Panc1 (cell line): ENCODE results near the gene FAM227B. TPM values are rescaled to one million over a fixed set of nuclear protein-coding genes. Genes with fewer than 3 reads are reported as not detected.

ENCODE experiments used
- ATAC-seq: fragments of 200-7000 bp; cut with Tn5 transposase; 2 replicates; pipeline ENCODE4 v1.9.1; 2020; ENCODE audit warnings: mild to moderate bottlenecking, moderate library complexity
- BruUV-seq: library from RNA; stranded (reverse); fragments of 400-500 nt; replicated peaks from 2 replicates; lab custom pipeline; 2021; lab: Mats Ljungman, UMichigan
- CTCF ChIA-PET: fragments of 300-600 bp; sonication (Branson Sonifier 250); formaldehyde crosslinking; loops from one replicate; lab custom pipeline; 2022; ENCODE audit warnings: antibody characterized with exemption; lab: Charles Lee
- POLR2A ChIA-PET: fragments of 300-600 bp; sonication (Branson Sonifier 250); formaldehyde crosslinking; loops from one replicate; lab custom pipeline; 2022; ENCODE audit warnings: antibody characterized with exemption; lab: Charles Lee
- DNase-seq: peaks from one replicate; pipeline ENCODE4 v3.0.0-alpha.2; 2010; ENCODE audit warnings: low read depth, low spot score
- H3K27ac ChIP-seq: 2 replicates; pipeline ENCODE4 v1.5.1; 2011; ENCODE audit warnings: mild to moderate bottlenecking, low read length, inconsistent platforms
- H3K27me3 ChIP-seq: fragments of 200-500 bp; sonication (Bioruptor generic); 2 replicates; pipeline ENCODE4 v1.6.0; 2014; ENCODE audit warnings: low read length, inconsistent platforms; ENCODE audit not compliant: control insufficient read depth, insufficient read depth
- H3K36me3 ChIP-seq: fragments of 200-500 bp; sonication (Bioruptor generic); 2 replicates; pipeline ENCODE4 v1.5.1; 2014; ENCODE audit warnings: inconsistent platforms, mild to moderate bottlenecking, low read length, moderate library complexity; ENCODE audit not compliant: control insufficient read depth, insufficient read depth
- H3K4me1 ChIP-seq: 2 replicates; pipeline ENCODE4 v1.5.1; 2011; ENCODE audit warnings: inconsistent platforms, mild to moderate bottlenecking, low read length, moderate library complexity; ENCODE audit not compliant: control insufficient read depth, insufficient read depth
- H3K4me3 ChIP-seq, 2 experiments: 2 replicates each; pipeline ENCODE4 v1.5.1; 2011 to 2012; ENCODE audit warnings: low read depth in 2 of 2, low read length in 2 of 2, mild to moderate bottlenecking in 2 of 2, inconsistent platforms in 1 of 2, moderate library complexity in 1 of 2
- H3K9me3 ChIP-seq: fragments of 200-500 bp; sonication (Bioruptor generic); 2 replicates; pipeline ENCODE4 v1.5.1; 2014; ENCODE audit warnings: low read depth, mild to moderate bottlenecking, inconsistent platforms, low read length, moderate library complexity; ENCODE audit not compliant: control insufficient read depth, insufficient read depth
- POLR2AphosphoS5 ChIP-seq: IDR thresholded peaks from 2 replicates; pipeline ENCODE4 v1.6.1; 2012; ENCODE audit warnings: mild to moderate bottlenecking, low read depth, low read length, moderate library complexity
- SIN3A ChIP-seq: IDR thresholded peaks from 2 replicates; pipeline ENCODE4 v1.6.1; 2012; ENCODE audit warnings: low read depth, mild to moderate bottlenecking, low read length, moderate library complexity, borderline replicate concordance; ENCODE audit not compliant: insufficient read depth
- TCF7L2 ChIP-seq: IDR thresholded peaks from 2 replicates; pipeline ENCODE4 v1.6.1; 2011; ENCODE audit warnings: mild to moderate bottlenecking, low read depth, low read length, inconsistent platforms
- in situ Hi-C: cut with HindIII; loops from 2 replicates; pipeline ENCODE4 v1.10.0; 2016; ENCODE audit warnings: low sequenced_read_pairs, low pct_unique_long_range_greater_than_20kb
- intact Hi-C: fragments of 100-400 bp; cut with micrococcal nuclease; formaldehyde crosslinking; loops from one replicate; pipeline ENCODE4 v1.10.0; 2022; ENCODE audit not compliant: unreplicated experiment
- total RNA-seq: library from RNA; stranded (reverse); gene quantifications from one replicate; pipeline ENCODE4 v1.2.1, GENCODE V29; 2021; ENCODE audit not compliant: unreplicated experiment
- TF ChIP-seq, protein P1 (sequence below): fragments of 450-650 bp; IDR thresholded peaks from 2 replicates; pipeline ENCODE4 v1.5.1; 2017; ENCODE audit warnings: mild to moderate bottlenecking
- TF ChIP-seq, protein P2 (sequence below), 2 experiments: IDR thresholded peaks; 2 replicates each; pipeline ENCODE4 v1.6.1; 2011 to 2012; ENCODE audit warnings: low read depth in 2 of 2, control low read depth in 1 of 2, low read length in 1 of 2, mild to moderate bottlenecking in 1 of 2, moderate library complexity in 1 of 2; ENCODE audit not compliant: insufficient read depth in 1 of 2

The FAM227B gene
- total RNA-seq, 1 experiment from 2014 or later, result 1.2 TPM

DNA sequence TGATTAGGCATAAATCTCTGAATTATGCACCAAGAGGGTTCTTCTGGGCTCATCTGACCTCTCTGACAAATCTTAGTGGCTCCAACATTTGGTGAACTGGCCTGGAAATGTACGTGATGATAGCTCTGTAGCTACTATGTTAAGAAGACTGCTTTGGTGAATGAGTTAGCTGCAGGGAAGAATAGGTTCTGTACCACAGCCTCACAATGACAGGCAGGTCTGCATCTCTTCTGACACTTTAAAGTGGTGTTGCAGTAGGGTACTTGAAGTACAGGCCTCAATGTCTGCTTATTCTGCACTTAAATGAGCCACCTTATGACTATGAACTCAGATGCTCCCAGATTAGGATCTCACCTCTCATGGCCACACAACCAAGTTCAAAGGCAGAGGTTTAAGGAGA is 190.6 kb downstream of the FAM227B start:
- intact Hi-C loops (no loop called here), in situ Hi-C loops (no loop called here)
- no peak for ATAC-seq
- Histone ChIP-seq H3K4me1 (no peaks in the 10 kb centered on the region), H3K27me3 (no peaks in the 10 kb centered on the region), H3K27ac (no peak overlapping the region), H3K9me3 (no peaks in the 10 kb centered on the region), H3K36me3 (no peaks in the 10 kb centered on the region), H3K4me3 (no peak overlapping the region)
- TF ChIP-seq, protein P1, sequence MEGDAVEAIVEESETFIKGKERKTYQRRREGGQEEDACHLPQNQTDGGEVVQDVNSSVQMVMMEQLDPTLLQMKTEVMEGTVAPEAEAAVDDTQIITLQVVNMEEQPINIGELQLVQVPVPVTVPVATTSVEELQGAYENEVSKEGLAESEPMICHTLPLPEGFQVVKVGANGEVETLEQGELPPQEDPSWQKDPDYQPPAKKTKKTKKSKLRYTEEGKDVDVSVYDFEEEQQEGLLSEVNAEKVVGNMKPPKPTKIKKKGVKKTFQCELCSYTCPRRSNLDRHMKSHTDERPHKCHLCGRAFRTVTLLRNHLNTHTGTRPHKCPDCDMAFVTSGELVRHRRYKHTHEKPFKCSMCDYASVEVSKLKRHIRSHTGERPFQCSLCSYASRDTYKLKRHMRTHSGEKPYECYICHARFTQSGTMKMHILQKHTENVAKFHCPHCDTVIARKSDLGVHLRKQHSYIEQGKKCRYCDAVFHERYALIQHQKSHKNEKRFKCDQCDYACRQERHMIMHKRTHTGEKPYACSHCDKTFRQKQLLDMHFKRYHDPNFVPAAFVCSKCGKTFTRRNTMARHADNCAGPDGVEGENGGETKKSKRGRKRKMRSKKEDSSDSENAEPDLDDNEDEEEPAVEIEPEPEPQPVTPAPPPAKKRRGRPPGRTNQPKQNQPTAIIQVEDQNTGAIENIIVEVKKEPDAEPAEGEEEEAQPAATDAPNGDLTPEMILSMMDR, result no peak
- no peak for TF ChIP-seq SIN3A
- TF ChIP-seq POLR2AphosphoS5, result no peak
- TF ChIP-seq TCF7L2, result no peak
- TF ChIP-seq, protein P2, sequence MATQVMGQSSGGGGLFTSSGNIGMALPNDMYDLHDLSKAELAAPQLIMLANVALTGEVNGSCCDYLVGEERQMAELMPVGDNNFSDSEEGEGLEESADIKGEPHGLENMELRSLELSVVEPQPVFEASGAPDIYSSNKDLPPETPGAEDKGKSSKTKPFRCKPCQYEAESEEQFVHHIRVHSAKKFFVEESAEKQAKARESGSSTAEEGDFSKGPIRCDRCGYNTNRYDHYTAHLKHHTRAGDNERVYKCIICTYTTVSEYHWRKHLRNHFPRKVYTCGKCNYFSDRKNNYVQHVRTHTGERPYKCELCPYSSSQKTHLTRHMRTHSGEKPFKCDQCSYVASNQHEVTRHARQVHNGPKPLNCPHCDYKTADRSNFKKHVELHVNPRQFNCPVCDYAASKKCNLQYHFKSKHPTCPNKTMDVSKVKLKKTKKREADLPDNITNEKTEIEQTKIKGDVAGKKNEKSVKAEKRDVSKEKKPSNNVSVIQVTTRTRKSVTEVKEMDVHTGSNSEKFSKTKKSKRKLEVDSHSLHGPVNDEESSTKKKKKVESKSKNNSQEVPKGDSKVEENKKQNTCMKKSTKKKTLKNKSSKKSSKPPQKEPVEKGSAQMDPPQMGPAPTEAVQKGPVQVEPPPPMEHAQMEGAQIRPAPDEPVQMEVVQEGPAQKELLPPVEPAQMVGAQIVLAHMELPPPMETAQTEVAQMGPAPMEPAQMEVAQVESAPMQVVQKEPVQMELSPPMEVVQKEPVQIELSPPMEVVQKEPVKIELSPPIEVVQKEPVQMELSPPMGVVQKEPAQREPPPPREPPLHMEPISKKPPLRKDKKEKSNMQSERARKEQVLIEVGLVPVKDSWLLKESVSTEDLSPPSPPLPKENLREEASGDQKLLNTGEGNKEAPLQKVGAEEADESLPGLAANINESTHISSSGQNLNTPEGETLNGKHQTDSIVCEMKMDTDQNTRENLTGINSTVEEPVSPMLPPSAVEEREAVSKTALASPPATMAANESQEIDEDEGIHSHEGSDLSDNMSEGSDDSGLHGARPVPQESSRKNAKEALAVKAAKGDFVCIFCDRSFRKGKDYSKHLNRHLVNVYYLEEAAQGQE (IDR thresholded peaks at IDR 0.05; ENCODE audit: insufficient read depth in 1 of 2, low read depth in 2 of 2, low read length in 1 of 2), result no peak
- no peak for DNase-seq
- BruUV-seq, result no TSS peak
- CTCF ChIA-PET, result no interaction called here
- POLR2A ChIA-PET, result no interaction called here

DNA sequence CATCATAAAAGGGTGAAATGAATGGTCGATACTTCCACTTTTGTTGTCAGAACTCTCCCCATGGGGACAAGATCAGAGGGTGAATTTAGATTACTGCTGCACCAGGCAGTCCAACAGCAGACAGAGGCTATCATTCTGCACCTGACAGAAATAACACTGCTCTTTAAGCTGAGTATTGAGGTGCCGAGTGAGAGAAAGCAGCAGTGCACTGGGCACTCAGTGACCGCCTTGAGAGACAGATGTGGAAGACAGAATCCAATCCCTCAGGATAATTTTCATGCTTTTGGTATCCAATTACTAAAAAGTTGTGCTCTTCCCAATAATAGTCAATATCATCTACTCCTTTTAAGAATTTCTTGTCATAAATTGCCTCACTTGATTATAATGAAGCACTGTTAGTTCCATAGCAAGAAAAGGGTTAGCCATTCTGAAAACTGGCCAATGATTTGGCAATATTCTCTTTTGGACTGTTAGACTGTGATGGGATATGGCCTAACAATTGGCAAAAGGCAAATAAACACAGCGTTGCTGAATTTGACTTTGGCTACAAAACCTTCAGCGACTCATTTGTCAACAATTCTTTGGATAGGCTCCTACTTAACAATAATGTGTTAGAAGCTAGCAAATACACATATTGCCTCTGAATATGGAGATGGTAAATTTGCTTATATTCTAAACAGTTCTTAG is 192.1 kb downstream of the FAM227B start:
- Histone ChIP-seq H3K27me3 (peaks cover 2% of the 10 kb centered on the region; the same call in 1 of the 2 replicates), H3K27ac (no peak overlapping the region), H3K9me3 (no peaks in the 10 kb centered on the region), H3K4me1 (no peaks in the 10 kb centered on the region), H3K4me3 (no peak overlapping the region), H3K36me3 (no peaks in the 10 kb centered on the region)
- in situ Hi-C loops, result no loop called here
- POLR2A ChIA-PET, result interaction anchor here (0.6 kb wide), 1 partner anchor 53 kb away, joined by 3 read pairs; no protein-coding TSS in a partner anchor
- no peak for TF ChIP-seq POLR2AphosphoS5
- no peak for ATAC-seq
- no peak for DNase-seq
- BruUV-seq, result no TSS peak
- intact Hi-C loops, result no loop called here
- CTCF ChIA-PET, result interaction anchor here (0.5 kb wide), 1 partner anchor 583 kb away, joined by 3 read pairs; no protein-coding TSS in a partner anchor

DNA sequence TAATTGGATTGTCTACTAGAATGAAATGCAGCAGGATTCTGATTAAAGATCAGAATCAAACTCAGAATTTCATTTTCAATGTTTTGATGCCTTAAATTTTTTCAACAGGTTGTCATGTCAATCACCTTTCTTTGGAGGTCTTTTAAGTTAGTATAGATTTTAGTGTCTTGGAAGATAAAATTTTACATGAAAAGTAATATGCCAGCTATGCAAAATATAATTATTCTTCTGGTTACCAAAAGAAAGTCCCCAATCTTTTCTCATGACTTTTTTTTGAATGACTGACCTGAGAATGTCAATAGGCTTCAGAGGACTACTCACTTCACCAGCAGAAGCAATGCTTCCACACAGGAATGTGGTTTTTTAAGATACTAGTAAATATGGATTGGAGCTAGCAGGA is 193.2 kb downstream of the FAM227B start:
- Histone ChIP-seq H3K36me3 (no peaks in the 10 kb centered on the region), H3K27ac (no peak overlapping the region), H3K9me3 (no peaks in the 10 kb centered on the region), H3K27me3 (peaks cover 2% of the 10 kb centered on the region; the same call in 1 of the 2 replicates), H3K4me3 (no peak overlapping the region), H3K4me1 (no peaks in the 10 kb centered on the region)
- TF ChIP-seq POLR2AphosphoS5 (no peak), SIN3A (no peak), TCF7L2 (no peak)
- TF ChIP-seq, protein P2 (IDR thresholded peaks at IDR 0.05; ENCODE audit: insufficient read depth in 1 of 2, low read depth in 2 of 2, low read length in 1 of 2), result no peak
- TF ChIP-seq, protein P1, result no peak
- DNase-seq, result no peak
- BruUV-seq, result no TSS peak
- CTCF ChIA-PET, result no interaction called here
- ATAC-seq, result no peak
- in situ Hi-C loops (no loop called here), intact Hi-C loops (no loop called here)
- POLR2A ChIA-PET, result no interaction called here
